PFSK-1 (cell line): ENCODE data around the gene GCAT.

Experiments used
- FOXP2 ChIP-seq: optimal IDR thresholded peaks from 2 replicates; pipeline ENCODE3; 2011; ENCODE audit warnings: borderline replicate concordance, control low read depth, inconsistent platforms; ENCODE audit not compliant: insufficient read depth; ENCODE audit errors: extremely low read length, extremely low read depth
- POLR2AphosphoS5 ChIP-seq: IDR thresholded peaks from 2 replicates; pipeline ENCODE4 v1.6.1; 2012; ENCODE audit warnings: low read depth, mild to moderate bottlenecking, control low read depth, low read length, moderate library complexity
- SIN3A ChIP-seq: IDR thresholded peaks from 2 replicates; pipeline ENCODE4 v1.6.1; 2012; ENCODE audit warnings: mild to moderate bottlenecking, low read length, moderate library complexity, borderline replicate concordance; ENCODE audit not compliant: insufficient read depth
- TAF1 ChIP-seq: IDR thresholded peaks from 2 replicates; pipeline ENCODE4 v1.6.1; 2012; ENCODE audit warnings: low read length, control low read depth, borderline replicate concordance; ENCODE audit not compliant: insufficient read depth
- TF ChIP-seq, protein P1 (sequence below), 2 experiments: IDR thresholded peaks; 2 replicates each; pipeline versions ENCODE4 v1.6.1 to v1.8.0; 2011 to 2012; ENCODE audit warnings: low read depth in 2 of 2, low read length in 2 of 2, control low read depth in 1 of 2, inconsistent platforms in 1 of 2, mild to moderate bottlenecking in 1 of 2, moderate library complexity in 1 of 2; ENCODE audit not compliant: insufficient read depth in 1 of 2

Gene GCAT

DNA sequence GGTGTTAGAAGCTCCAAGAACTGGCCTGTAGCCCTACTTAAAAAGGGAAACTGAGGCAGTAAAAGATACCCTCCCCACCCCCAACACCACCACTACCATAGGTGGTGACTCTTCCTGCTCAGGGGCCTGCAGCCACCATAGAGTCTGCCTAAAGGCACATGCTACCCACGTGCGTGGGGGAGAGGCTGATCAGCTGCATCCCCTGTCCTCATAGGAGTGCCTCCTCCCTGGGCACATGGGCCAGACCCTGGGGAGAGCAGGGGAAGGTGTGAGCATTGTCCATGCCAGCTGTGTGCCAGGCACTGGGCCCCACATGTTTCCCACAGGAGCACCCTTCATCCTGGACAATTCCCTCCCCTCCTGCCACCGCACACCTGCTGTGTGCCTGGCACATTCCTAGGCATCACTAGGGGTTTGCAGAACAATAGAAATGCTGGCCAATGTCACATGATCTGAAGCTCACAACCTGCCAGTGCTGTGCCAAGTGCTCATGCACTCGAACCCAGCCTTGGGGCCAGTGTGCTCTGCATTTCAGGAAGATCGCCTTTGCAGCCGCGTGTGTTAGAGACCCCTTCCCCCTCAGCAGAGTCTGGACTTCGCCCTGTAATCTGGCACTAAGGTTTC lies 41.7 kb upstream of the GCAT start:
- no peak for TF ChIP-seq SIN3A
- TF ChIP-seq, protein P1, sequence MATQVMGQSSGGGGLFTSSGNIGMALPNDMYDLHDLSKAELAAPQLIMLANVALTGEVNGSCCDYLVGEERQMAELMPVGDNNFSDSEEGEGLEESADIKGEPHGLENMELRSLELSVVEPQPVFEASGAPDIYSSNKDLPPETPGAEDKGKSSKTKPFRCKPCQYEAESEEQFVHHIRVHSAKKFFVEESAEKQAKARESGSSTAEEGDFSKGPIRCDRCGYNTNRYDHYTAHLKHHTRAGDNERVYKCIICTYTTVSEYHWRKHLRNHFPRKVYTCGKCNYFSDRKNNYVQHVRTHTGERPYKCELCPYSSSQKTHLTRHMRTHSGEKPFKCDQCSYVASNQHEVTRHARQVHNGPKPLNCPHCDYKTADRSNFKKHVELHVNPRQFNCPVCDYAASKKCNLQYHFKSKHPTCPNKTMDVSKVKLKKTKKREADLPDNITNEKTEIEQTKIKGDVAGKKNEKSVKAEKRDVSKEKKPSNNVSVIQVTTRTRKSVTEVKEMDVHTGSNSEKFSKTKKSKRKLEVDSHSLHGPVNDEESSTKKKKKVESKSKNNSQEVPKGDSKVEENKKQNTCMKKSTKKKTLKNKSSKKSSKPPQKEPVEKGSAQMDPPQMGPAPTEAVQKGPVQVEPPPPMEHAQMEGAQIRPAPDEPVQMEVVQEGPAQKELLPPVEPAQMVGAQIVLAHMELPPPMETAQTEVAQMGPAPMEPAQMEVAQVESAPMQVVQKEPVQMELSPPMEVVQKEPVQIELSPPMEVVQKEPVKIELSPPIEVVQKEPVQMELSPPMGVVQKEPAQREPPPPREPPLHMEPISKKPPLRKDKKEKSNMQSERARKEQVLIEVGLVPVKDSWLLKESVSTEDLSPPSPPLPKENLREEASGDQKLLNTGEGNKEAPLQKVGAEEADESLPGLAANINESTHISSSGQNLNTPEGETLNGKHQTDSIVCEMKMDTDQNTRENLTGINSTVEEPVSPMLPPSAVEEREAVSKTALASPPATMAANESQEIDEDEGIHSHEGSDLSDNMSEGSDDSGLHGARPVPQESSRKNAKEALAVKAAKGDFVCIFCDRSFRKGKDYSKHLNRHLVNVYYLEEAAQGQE (IDR thresholded peaks at IDR 0.05; ENCODE audit: insufficient read depth in 1 of 2, low read depth in 2 of 2, low read length in 2 of 2) = no peak
- TF ChIP-seq FOXP2 = no peak
- TF ChIP-seq TAF1 = no peak
- no peak for TF ChIP-seq POLR2AphosphoS5

DNA sequence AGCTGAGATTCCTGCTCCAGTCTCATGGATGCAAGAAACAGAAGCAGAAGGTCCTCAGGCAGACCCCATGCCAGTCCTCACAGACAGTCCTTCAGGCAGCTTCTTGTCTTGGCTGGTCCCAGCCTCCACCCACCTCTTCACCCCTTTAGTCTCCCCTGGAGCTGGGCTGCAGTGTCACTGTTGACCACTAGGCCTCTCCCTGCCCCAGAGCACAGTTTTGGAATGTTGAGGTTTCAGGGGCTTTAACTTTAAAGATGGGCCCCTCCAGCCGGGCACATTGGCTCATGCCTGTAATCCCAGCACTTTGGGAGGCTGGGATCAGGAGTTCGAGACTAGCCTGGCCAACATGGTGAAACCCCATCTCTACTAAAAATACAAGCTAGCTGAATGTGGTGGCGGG lies 39.5 kb upstream of the GCAT start:
- no peak for TF ChIP-seq FOXP2
- TF ChIP-seq, protein P1 (IDR thresholded peaks at IDR 0.05; ENCODE audit: insufficient read depth in 1 of 2, low read depth in 2 of 2, low read length in 2 of 2) = no peak
- TF ChIP-seq TAF1 = no peak
- no peak for TF ChIP-seq SIN3A
- no peak for TF ChIP-seq POLR2AphosphoS5

DNA sequence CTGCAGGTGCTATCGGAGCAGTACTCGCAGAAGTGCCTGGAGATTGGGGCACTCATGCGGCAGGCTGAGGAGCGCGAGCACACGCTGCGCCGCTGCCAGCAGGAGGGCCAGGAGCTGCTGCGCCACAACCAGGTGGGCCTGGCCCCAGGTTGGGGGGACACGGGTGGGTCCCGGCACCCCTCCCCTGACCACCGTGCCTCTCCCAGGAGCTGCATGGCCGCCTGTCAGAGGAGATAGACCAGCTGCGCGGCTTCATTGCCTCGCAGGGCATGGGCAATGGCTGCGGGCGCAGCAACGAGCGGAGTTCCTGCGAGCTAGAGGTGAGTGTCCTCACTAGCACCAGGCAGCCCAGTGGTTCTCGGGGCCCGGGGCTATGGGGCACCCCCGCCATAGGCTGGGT lies 38.7 kb upstream of the GCAT start:
- TF ChIP-seq SIN3A (no peak), FOXP2 (no peak), TAF1 (no peak), POLR2AphosphoS5 (no peak)
- TF ChIP-seq, protein P1 (IDR thresholded peaks at IDR 0.05; ENCODE audit: insufficient read depth in 1 of 2, low read depth in 2 of 2, low read length in 2 of 2) = no peak

DNA sequence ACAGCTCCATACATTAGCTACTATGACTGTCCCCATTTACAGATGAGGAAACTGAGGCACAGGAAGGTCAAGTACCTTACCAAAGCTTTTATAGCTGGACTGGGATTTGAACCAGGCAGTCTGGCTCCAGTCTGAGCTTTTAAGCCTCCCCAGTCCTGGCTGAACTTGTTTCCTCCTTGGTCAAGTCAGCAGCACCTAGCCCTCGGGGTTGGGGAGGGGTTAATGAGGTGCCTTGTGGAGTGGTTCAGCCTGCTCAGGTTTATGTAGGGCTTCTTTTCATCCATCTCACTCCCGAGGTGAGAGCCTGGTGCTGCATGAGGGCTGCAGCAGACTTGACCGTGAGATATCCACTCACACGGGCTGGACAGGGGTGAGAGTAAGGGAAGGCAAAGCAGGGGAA lies 36.7 kb upstream of the GCAT start:
- TF ChIP-seq TAF1 = no peak
- no peak for TF ChIP-seq SIN3A
- no peak for TF ChIP-seq POLR2AphosphoS5

DNA sequence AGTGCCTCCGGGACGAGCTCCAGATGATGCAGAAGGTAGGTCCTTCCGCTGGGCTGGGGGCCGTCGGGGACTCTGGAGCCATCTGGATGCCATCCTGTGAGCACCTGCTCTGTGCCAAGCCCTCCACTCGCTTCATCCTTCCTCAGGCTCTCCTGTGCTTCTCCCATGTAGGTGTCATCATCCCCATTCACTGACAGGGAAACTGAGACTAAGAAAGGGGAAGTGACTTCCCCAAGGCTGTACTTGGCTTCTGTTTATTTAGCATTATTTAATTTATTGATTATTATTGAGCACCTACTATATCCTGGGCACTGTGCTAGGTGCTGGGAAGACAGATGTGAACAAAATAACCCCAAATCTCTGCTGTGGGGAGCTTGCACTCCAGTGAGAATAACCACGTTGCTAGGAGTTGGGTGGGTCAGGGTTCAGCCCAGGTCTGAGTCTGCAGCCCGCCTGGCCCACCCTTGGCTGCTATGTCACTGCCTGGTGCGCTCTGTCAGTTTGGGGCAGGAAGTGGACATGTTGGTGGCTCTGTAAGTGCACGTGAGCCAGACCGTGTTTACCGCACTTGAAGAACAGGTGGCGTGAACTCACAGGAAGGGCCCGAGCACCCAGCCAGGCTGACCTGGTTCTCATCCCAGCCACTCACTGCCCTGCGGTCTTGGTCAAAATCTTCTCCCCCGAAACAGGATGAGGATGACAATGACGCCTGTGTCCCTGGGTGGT lies 35.9 kb upstream of the GCAT start:
- TF ChIP-seq TAF1 = no peak
- TF ChIP-seq POLR2AphosphoS5 = no peak
- no peak for TF ChIP-seq FOXP2
- TF ChIP-seq SIN3A = no peak
- TF ChIP-seq, protein P1 (IDR thresholded peaks at IDR 0.05; ENCODE audit: insufficient read depth in 1 of 2, low read depth in 2 of 2, low read length in 2 of 2) = no peak
